Naive thymus-derived CD4-positive, alpha-beta T cell (primary cell): ENCODE measurements around the gene UGT1A4. TPM values are rescaled to one million over a fixed set of nuclear protein-coding genes. Genes with fewer than 3 reads are reported as not detected.
"Not testable (repeated sequence)": the region's sequence is repeated elsewhere in the genome, so short reads cannot be mapped to it uniquely, and the experiment has no call there.

Experiments
- ATAC-seq: fragments of 150-1000 bp; cut with Tn5 transposase; 2 replicates; pipeline ENCODE4 v1.10.0; 2021; ENCODE audit warnings: mild to moderate bottlenecking, moderate library complexity
- CTCF ChIA-PET: fragments of 350-600 bp; sonication (Branson Sonifier 250); formaldehyde crosslinking; loops from one replicate; lab custom pipeline; 2021; ENCODE audit warnings: antibody characterized with exemption; lab: Charles Lee
- POLR2A ChIA-PET: fragments of 350-600 bp; sonication (Branson Sonifier 250); formaldehyde crosslinking; loops from one replicate; lab custom pipeline; 2021; ENCODE audit warnings: antibody characterized with exemption, inconsistent platforms; lab: Charles Lee
- DNase-seq, 9 donors: peaks; one replicate each; pipeline versions ENCODE4 v3.0.0 to v3.0.0-alpha.2; 2020 to 2022; ENCODE audit warnings: mixed read lengths in 1 of 9
- H3K27ac ChIP-seq: one replicate; pipeline ENCODE4 v1.7.0; 2013; ENCODE audit warnings: mild to moderate bottlenecking, low read depth, low read length, moderate library complexity
- H3K27me3 ChIP-seq, 2 donors: one replicate each; pipeline ENCODE4 v1.7.0; 2013; ENCODE audit warnings: low read length in 2 of 2, mild to moderate bottlenecking in 2 of 2, moderate library complexity in 2 of 2; ENCODE audit not compliant: control insufficient read depth in 2 of 2, insufficient read depth in 2 of 2
- H3K36me3 ChIP-seq, 3 experiments: 1 replicate in 2 of 3; 2 replicates in 1 of 3; pipeline ENCODE4 v1.7.0; 2013; ENCODE audit warnings: low read length in 3 of 3, mild to moderate bottlenecking in 3 of 3, moderate library complexity in 1 of 3; ENCODE audit not compliant: insufficient read depth in 3 of 3, control insufficient read depth in 2 of 3
- H3K4me1 ChIP-seq, 2 donors: one replicate each; pipeline ENCODE4 v1.7.0; 2013; ENCODE audit warnings: low read length in 2 of 2, mild to moderate bottlenecking in 2 of 2, moderate library complexity in 1 of 2; ENCODE audit not compliant: control insufficient read depth in 2 of 2, insufficient read depth in 2 of 2
- H3K4me3 ChIP-seq: 2 replicates; pipeline ENCODE4 v1.7.0; 2013; ENCODE audit warnings: mild to moderate bottlenecking, low read length
- H3K9me3 ChIP-seq, 3 experiments: 1 replicate in 2 of 3; 2 replicates in 1 of 3; pipeline ENCODE4 v1.7.0; 2013; ENCODE audit warnings: low read length in 3 of 3; ENCODE audit not compliant: control insufficient read depth in 2 of 3
- H3K27ac Mint-ChIP-seq, 9 donors: one replicate each; pipeline ENCODE4 v1.8.0; 2020 to 2022; ENCODE audit warnings: mixed read lengths in 9 of 9, mild to moderate bottlenecking in 8 of 9, moderate library complexity in 5 of 9, inconsistent platforms in 2 of 9
- H3K27me3 Mint-ChIP-seq, 5 donors: one replicate each; pipeline ENCODE4 v1.8.0; 2021 to 2022; ENCODE audit warnings: mixed read lengths in 5 of 5, mild to moderate bottlenecking in 1 of 5
- H3K36me3 Mint-ChIP-seq, 5 donors: one replicate each; pipeline ENCODE4 v1.8.0; 2020 to 2022; ENCODE audit warnings: mixed read lengths in 5 of 5, mild to moderate bottlenecking in 3 of 5, inconsistent platforms in 1 of 5
- H3K4me1 Mint-ChIP-seq, 7 donors: one replicate each; pipeline ENCODE4 v1.8.0; 2020 to 2022; ENCODE audit warnings: mixed read lengths in 7 of 7, mild to moderate bottlenecking in 3 of 7, inconsistent platforms in 1 of 7
- H3K4me3 Mint-ChIP-seq, 10 donors: one replicate each; pipeline ENCODE4 v1.8.0; 2020 to 2022; ENCODE audit warnings: mild to moderate bottlenecking in 10 of 10, mixed read lengths in 10 of 10, moderate library complexity in 6 of 10, inconsistent platforms in 2 of 10
- H3K9me3 Mint-ChIP-seq, 11 donors: one replicate each; pipeline ENCODE4 v1.8.0; 2020 to 2022; ENCODE audit warnings: mixed read lengths in 11 of 11, mild to moderate bottlenecking in 4 of 11, inconsistent platforms in 1 of 11, moderate library complexity in 1 of 11
- intact Hi-C, 2 donors: fragments of 100-400 bp; cut with micrococcal nuclease; formaldehyde crosslinking; loops; one replicate each; pipeline ENCODE4 v1.15.1; 2023
- polyA plus RNA-seq, 2 donors: library from polyadenylated mRNA; unstranded; fragments of 300-500 nt; fragmentation: Illumina TruSeq; gene quantifications; one replicate each; pipeline ENCODE4 v1.2.3, GENCODE V29; 2021
- total RNA-seq, 6 experiments: library from RNA in 5 of 6; stranded (reverse) in 5 of 6; gene quantifications; 1 replicate in 5 of 6; 2 replicates in 1 of 6; pipeline ENCODE4 v1.2.3 and lab custom pipeline; 2021 to 2026

The UGT1A4 gene
- total and polyA plus RNA-seq, 7 experiments from 2014 or later, result not detected

GRCh38 chr2:233693963-233694362 is 24.6 kb upstream of the UGT1A4 start:
- Histone ChIP-seq H3K9me3 (no peaks in the 10 kb centered on the region), H3K27ac (no peak overlapping the region), H3K4me3 (no peak overlapping the region), H3K36me3 (no peaks in the 10 kb centered on the region), H3K27me3 (no peaks in the 10 kb centered on the region), H3K4me1 (no peaks in the 10 kb centered on the region)
- peaks cover 0 to 26% (median 3%) of the 10 kb centered on the region in 5 donors for H3K27me3 Mint-ChIP-seq
- no peak for DNase-seq
- H3K9me3 Mint-ChIP-seq, result no peaks in the 10 kb centered on the region
- no peak overlapping the region for H3K4me3 Mint-ChIP-seq
- intact Hi-C loops, result no loop called here
- peaks cover 0 to 3% (median 0%) of the 10 kb centered on the region in 5 donors for H3K36me3 Mint-ChIP-seq
- CTCF ChIA-PET, result no interaction called here
- H3K4me1 Mint-ChIP-seq, result no peaks in the 10 kb centered on the region
- H3K27ac Mint-ChIP-seq, result peak overlapping the region in 1 of 9 donors; percentile 77
- ATAC-seq, result no peak
- POLR2A ChIA-PET, result no interaction called here

GRCh38 chr2:233698740-233699139 is 19.8 kb upstream of the UGT1A4 start:
- H3K4me3 Mint-ChIP-seq, result no peak overlapping the region
- Histone ChIP-seq H3K4me1 (no peaks in the 10 kb centered on the region), H3K27me3 (no peaks in the 10 kb centered on the region), H3K9me3 (no peaks in the 10 kb centered on the region), H3K36me3 (no peaks in the 10 kb centered on the region), H3K27ac (no peak overlapping the region), H3K4me3 (no peak overlapping the region)
- no peak overlapping the region for H3K27ac Mint-ChIP-seq
- no peaks in the 10 kb centered on the region for H3K4me1 Mint-ChIP-seq
- ATAC-seq (no peak), DNase-seq (no peak)
- intact Hi-C loops, result no loop called here
- H3K27me3 Mint-ChIP-seq, result peaks cover 7 to 30% (median 12%) of the 10 kb centered on the region in 5 donors
- H3K9me3 Mint-ChIP-seq, result peaks cover 0 to 2% (median 0%) of the 10 kb centered on the region in 11 donors
- POLR2A ChIA-PET, result no interaction called here
- H3K36me3 Mint-ChIP-seq, result peaks cover 0 to 3% (median 0%) of the 10 kb centered on the region in 5 donors
- CTCF ChIA-PET, result no interaction called here

- Mint-ChIP-seq H3K4me3 (no peak overlapping the region), H3K9me3 (peaks cover 0 to 8% (median 3%) of the 10 kb centered on the region in 11 donors), H3K4me1 (no peaks in the 10 kb centered on the region), H3K27me3 (peaks cover 12 to 33% (median 14%) of the 10 kb centered on the region in 5 donors), H3K36me3 (peaks cover 0 to 5% (median 3%) of the 10 kb centered on the region in 5 donors), H3K27ac (peak overlapping the region in 1 of 9 donors; percentile 9)
- no peak for ATAC-seq
- ChIA-PET POLR2A (no interaction called here), CTCF (interaction anchor here (0.7 kb wide), 1 partner anchor 1139 kb away, joined by 4 read pairs; no protein-coding TSS in a partner anchor)
- H3K4me3 ChIP-seq, result no peak overlapping the region
- no peaks in the 10 kb centered on the region for H3K36me3 ChIP-seq
- H3K27ac ChIP-seq, result no peak overlapping the region
- no peaks in the 10 kb centered on the region for H3K27me3 ChIP-seq
- H3K9me3 ChIP-seq, result no peaks in the 10 kb centered on the region
- intact Hi-C loops, result no loop called here
- no peak for DNase-seq
- H3K4me1 ChIP-seq, result no peaks in the 10 kb centered on the region
These were observed 19.0 kb upstream of the UGT1A4 start for GRCh38 chr2:233699424-233700027.

GRCh38 chr2:233700028-233700635 is 18.4 kb upstream of the UGT1A4 start:
- intact Hi-C loops, result no loop called here
- Histone ChIP-seq H3K4me3 (no peak overlapping the region), H3K27ac (no peak overlapping the region), H3K27me3 (no peaks in the 10 kb centered on the region), H3K4me1 (no peaks in the 10 kb centered on the region), H3K9me3 (no peaks in the 10 kb centered on the region), H3K36me3 (no peaks in the 10 kb centered on the region)
- peaks cover 0 to 10% (median 3%) of the 10 kb centered on the region in 11 donors for H3K9me3 Mint-ChIP-seq
- H3K4me3 Mint-ChIP-seq, result no peak overlapping the region
- no peak overlapping the region for H3K27ac Mint-ChIP-seq
- ChIA-PET POLR2A (no interaction called here), CTCF (no interaction called here)
- H3K36me3 Mint-ChIP-seq, result peaks cover 0 to 5% (median 3%) of the 10 kb centered on the region in 5 donors
- ATAC-seq (peak; percentile 53), DNase-seq (no peak)
- H3K27me3 Mint-ChIP-seq, result peaks cover 12 to 33% (median 14%) of the 10 kb centered on the region in 5 donors
- no peaks in the 10 kb centered on the region for H3K4me1 Mint-ChIP-seq

GRCh38 chr2:233700842-233701241 is 17.7 kb upstream of the UGT1A4 start:
- H3K4me3 ChIP-seq, intact Hi-C loops, H3K36me3 ChIP-seq, H3K27ac Mint-ChIP-seq, H3K27ac ChIP-seq, H3K4me1 ChIP-seq, CTCF ChIA-PET, H3K4me3 Mint-ChIP-seq, H3K36me3 Mint-ChIP-seq, H3K27me3 ChIP-seq, POLR2A ChIA-PET, H3K4me1 Mint-ChIP-seq, DNase-seq, H3K9me3 ChIP-seq, ATAC-seq: not testable (repeated sequence)
- H3K27me3 Mint-ChIP-seq, result peaks cover 12 to 33% (median 14%) of the 10 kb centered on the region in 5 donors
- H3K9me3 Mint-ChIP-seq, result peaks cover 0 to 10% (median 3%) of the 10 kb centered on the region in 11 donors

GRCh38 chr2:233702238-233702637 is 16.3 kb upstream of the UGT1A4 start:
- intact Hi-C loops, result no loop called here
- ChIA-PET CTCF (no interaction called here), POLR2A (no interaction called here)
- H3K4me3 ChIP-seq, result no peak overlapping the region
- peaks cover 0 to 4% of the 10 kb centered on the region in 2 donors for H3K27me3 ChIP-seq
- H3K27me3 Mint-ChIP-seq, result peaks cover 12 to 25% (median 14%) of the 10 kb centered on the region in 5 donors
- no peaks in the 10 kb centered on the region for H3K36me3 ChIP-seq
- no peak overlapping the region for H3K27ac Mint-ChIP-seq
- peaks cover 0 to 10% (median 3%) of the 10 kb centered on the region in 11 donors for H3K9me3 Mint-ChIP-seq
- peaks cover 0 to 5% (median 0%) of the 10 kb centered on the region in 5 donors for H3K36me3 Mint-ChIP-seq
- H3K4me1 Mint-ChIP-seq, result no peaks in the 10 kb centered on the region
- DNase-seq (no peak), ATAC-seq (no peak)
- no peaks in the 10 kb centered on the region for H3K4me1 ChIP-seq
- H3K27ac ChIP-seq, result no peak overlapping the region
- no peaks in the 10 kb centered on the region for H3K9me3 ChIP-seq
- H3K4me3 Mint-ChIP-seq, result no peak overlapping the region
